Fibroblast of skin of abdomen (primary cell): Measurements from ENCODE around the gene CCSER1.
"Not testable (repeated sequence)": the region's sequence is repeated elsewhere in the genome, so short reads cannot be mapped to it uniquely, and the experiment has no call there.

Experiments used
- DNase-seq: peaks from one replicate; pipeline ENCODE4 v3.0.0-alpha.2; 2013

Gene CCSER1

GRCh38 chr4:90306810-90307209 lies 179.6 kb downstream of the CCSER1 start:
- no peak for DNase-seq

DNA sequence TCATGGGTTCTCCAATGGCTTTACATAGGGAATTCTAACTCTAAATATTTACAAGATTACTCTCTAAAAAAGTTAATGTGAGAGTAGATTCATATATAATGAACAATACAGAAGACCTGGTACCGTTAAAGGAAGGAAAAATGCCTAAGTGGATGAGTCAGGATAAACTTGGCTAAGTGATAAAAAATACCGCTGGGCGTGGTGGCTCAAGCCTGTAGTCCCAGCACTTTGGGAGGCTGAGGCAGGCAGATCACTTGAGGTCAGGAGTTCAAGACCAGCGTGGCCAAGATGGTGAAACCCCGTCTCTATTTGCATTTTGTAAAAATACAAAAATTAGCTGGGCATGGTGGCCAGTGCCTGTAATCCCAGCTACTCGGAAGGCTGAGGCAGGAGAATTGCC lies 189.9 kb downstream of the CCSER1 start:
- peak; percentile 75 for DNase-seq

GRCh38 chr4:90317785-90318184 lies 190.6 kb downstream of the CCSER1 start:
- peak; percentile 92 for DNase-seq

- peak; percentile 76 for DNase-seq
These were observed 191.0 kb downstream of the CCSER1 start for GRCh38 chr4:90318193-90318592.

DNA sequence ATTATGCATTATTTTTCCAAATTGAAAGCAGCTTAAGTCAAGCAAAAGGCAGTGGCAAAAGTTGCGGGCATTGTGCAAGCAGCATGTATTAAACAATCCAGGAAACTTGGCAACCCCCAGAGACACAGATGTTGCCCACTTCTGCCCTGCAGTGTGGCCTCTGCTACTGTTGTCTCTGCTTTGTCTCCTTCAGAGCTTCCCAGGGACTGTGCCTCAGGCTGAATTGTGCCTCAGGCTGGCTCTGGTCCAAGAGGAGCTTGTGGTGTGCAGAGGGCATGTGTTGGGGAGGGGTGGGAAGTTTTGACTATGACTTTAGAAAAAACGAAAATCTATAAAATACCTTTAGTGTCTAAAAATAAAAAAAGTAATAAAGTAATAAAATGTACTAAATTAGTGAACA lies 201.4 kb downstream of the CCSER1 start:
- DNase-seq = peak; percentile 8

DNA sequence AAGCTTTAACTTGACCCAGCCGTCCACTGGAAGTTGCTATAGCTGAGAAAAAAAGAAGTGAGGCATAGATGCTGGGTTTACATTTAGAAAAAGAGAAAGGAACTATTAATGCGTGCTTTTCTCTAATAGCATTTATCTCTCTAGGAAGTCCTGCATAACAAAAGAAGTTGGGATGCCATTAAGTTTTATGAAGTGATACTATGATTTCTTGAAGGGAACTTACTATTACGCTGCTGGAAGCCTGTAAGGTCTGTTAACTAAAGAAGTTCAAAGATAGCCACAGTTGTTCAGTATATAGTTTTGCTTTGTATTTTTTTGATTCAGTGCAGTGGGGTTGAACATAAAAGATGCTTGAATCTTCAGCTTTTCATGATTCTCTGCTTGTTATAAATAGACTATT lies 203.4 kb downstream of the CCSER1 start:
- no peak for DNase-seq

- no peak for DNase-seq
These were observed 218.5 kb downstream of the CCSER1 start for GRCh38 chr4:90345549-90346215.

- no peak for DNase-seq
These were observed 222.4 kb downstream of the CCSER1 start for GRCh38 chr4:90349636-90350035.

DNA sequence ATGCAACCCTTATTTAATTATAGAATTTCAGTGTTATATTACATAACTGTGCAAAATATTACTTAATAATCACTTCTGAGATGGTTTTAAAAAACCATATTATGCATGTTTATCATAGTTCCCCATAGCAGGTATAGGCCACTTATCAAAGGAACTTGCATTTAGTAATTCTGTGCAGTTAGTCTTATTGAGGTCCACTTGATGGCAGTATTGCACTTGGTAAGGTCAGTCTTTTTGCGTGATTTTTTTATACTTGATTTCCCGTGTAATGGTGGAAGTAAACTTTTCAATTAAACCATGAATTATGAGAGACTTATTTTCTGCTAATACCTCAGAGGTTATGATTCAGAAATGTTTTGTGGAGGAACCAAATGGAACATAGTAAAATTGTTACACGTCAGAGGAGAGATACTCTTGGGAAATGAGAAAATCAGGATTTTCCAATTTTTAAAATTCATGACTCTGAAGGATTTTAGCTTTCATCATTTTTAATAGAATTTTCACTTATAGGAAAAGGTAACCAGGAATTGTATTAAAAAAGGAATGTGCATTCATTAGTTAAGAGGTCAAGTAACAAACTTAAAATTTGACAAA lies 230.0 kb downstream of the CCSER1 start:
- peak; percentile 58 for DNase-seq

- peak; percentile 56 for DNase-seq
These were observed 247.9 kb downstream of the CCSER1 start for GRCh38 chr4:90375081-90375480.

- no peak for DNase-seq
These were observed 266.0 kb downstream of the CCSER1 start for GRCh38 chr4:90393215-90393614.

DNA sequence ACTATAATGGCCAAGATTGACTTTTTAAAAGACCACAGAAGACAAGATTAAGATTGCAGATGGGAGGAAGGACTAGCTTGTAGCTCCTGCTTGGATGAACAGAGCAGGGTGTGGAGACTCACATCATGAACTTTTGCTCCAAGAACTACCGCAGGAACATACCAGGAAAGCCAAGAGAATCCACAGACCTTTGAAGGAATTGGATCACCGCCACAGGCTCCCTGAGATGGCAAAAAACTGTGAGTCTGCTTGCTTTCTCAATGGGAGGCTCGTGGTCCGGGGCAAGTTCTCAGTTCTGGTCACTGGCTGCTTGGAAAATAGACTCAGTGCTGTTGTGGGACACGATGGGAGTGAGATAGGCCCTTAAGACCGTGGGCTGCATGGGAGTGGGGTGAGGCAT lies 276.6 kb downstream of the CCSER1 start:
- no peak for DNase-seq

DNA sequence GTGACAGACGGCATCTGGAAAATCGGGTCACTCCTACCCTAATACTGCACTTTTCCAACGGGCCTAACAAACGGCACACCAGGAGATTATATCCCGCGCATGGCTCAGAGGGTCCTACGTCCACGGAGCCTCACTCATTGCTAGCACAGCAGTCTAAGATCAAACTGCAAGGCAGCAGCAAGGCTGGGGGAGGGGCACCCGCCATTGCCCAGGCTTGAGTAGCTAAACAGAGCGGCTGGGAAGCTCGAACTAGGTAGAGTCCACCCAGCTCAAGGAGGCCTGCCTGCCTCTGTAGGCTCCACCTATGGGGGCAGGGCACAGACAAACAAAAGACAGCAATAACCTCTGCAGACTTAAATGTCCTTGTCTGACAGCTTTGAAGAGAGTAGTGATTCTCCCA lies 280.7 kb downstream of the CCSER1 start:
- DNase-seq = not testable (repeated sequence)

DNA sequence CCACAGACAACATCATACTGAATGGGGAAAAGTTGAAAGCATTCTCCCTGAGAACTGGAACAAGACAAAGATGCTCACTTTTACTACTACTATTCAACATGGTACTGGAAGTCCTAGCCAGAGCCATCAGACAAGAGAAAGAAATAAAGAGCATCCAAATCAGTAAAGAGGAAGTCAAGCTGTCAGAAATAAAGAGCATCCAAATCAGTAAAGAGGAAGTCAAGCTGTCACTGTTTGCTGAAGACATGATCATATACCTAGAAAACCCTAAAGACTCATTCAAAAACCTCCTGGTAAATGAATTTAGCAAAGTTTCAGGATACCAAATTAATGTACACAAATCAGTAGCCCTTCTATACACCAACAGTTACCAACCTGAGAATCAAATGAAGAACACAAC lies 285.6 kb downstream of the CCSER1 start:
- not testable (repeated sequence) for DNase-seq

- DNase-seq = no peak
These were observed 287.9 kb downstream of the CCSER1 start for GRCh38 chr4:90415116-90415515.

DNA sequence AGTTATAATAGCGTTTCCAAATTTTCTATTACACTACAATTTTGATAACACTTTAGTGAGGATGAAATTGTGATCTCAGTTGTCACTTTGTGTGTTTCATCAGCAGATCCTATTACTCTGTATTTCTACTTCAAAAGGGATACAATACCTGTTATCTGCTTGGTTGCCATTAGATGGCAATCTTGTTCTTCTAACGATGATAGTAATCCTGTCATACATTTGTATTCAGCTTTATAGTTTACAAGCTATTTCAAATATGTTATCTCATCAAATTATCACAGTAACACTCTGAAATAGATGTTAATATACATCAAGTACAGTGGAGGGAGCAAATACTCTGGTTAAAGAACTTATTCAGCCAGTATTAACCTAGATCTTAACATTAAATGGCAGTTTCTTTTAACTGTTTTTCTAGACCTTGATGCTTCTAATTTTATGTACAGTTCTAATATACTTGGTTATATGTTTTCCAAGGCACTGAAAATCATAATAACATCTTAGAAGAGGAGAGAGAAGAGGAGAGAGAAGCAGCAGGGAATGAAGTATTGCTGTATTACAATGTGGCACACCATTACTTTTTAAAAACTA lies 292.0 kb downstream of the CCSER1 start:
- peak; percentile 22 for DNase-seq

GRCh38 chr4:90421161-90421560 lies 294.0 kb downstream of the CCSER1 start:
- DNase-seq = no peak

DNA sequence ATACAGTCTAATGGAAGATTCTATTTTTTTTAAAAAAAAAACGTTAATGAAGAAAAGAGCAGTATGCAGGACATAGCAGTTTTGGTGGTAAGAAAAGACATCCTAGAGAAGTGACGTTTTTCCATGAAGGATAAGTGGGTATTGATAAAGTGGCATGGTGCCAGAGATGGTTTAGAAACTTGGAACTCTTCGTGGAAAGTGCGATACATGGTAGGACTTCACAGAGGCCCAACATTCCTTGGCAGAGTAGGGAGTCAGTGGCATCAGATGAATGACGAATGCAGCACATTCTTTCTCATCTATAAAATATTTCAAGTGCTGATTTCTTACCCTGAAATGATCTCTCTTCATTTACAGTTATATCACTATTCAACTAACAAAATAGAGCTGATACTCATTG lies 298.7 kb downstream of the CCSER1 start:
- DNase-seq = no peak

DNA sequence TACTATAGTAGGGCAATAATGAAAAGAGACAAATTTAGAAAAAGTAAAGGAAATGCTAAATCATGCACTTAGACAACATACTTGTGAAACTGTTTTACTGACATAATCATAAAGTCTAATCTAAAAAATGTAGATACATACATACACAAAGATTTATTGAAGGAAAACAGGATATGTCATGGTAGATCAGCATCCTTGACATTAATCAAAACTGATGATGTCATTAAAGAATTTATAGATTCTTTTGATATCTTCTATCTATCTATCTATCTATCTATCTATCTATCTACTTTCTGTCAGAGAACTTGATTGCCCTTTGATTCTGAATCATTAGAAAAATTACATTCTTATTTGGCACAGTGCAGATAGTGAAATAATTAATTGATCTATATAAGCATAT lies 311.3 kb downstream of the CCSER1 start:
- DNase-seq = no peak

DNA sequence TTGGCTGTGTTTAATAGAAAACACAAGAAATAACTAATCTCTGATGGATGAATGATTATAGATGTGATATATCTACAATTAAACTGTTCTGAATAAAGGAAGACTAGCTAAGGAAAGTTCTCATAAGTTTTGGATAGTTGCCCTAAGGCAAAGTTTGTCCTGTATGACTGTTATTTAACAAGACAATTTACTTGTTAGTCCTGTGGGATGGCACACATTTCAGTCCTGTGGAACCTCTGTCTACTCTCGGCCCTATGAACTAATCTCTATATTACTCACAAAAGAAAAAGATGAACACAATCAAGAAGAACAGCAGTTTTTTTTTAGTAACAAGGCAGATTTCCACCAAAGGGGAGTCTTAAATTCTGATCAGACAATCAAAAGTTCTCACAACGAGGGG lies 314.6 kb downstream of the CCSER1 start:
- DNase-seq = no peak

- DNase-seq = no peak
These were observed 315.4 kb downstream of the CCSER1 start for GRCh38 chr4:90442619-90443018.

DNA sequence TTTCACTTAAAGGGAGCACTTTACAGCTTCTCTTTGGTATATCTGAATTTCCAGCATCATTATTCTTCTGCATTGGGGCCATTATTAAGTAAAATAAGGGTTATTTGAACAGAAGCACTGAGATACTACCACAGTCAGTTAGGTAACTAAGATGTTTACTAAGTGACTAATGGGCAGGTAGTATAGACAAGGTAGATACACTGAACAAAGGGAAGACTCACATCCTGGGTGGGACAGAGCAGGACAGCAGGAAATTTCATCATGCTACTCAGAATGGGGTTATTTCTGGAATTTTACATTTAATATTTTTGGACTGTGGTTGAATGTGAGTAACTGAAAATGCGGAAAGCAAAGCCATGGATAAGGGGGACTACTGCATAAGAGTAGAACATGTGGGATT lies 316.0 kb downstream of the CCSER1 start:
- DNase-seq = no peak

DNA sequence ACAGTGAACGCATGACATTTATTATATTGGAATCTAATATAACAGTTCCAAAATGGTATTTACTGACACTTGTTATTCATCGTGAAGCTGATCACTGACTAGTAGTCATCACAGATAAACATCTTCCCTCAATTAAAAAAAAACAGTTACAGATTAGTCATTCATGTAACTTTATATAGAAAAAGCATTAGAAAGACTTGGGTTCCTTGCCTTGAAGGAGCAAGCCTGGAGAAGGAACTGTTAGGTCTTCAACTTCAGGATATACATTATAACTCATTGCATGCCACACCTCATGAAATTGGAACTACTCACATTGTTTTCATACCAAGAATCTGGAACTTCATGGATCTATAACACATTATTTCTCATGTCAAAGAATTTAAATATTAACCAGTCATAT lies 317.7 kb downstream of the CCSER1 start:
- no peak for DNase-seq

DNA sequence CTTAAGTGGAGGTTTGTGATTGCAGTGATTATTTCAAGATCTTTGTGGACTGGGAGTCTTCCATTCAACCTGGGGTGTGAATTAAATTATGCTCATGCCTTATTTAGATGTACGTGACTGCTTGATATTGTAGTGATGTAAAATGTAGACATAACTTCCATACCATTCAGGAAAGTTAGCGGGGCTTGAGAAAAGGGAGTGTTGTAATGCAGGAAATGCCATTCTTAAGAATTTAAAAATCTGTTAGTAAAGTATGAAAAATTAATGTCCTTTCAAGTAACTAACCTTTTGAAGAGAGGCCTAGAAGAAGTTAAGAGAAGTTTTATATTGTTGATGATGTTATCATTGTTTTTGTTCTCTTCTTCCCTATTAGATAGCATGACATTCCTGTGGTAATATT lies 318.2 kb downstream of the CCSER1 start:
- DNase-seq = peak; percentile 3
